ENCODE data around the gene LAMA2. TPM values are rescaled to one million over a fixed set of nuclear protein-coding genes. Genes with fewer than 3 reads are reported as not detected.

Gene LAMA2
- total and polyA plus RNA-seq, 2 of the 8 experiments (the other 6 are each of a cell fraction or from before 2014, with no cell fraction given): 1.3 to 3.8 TPM

DNA sequence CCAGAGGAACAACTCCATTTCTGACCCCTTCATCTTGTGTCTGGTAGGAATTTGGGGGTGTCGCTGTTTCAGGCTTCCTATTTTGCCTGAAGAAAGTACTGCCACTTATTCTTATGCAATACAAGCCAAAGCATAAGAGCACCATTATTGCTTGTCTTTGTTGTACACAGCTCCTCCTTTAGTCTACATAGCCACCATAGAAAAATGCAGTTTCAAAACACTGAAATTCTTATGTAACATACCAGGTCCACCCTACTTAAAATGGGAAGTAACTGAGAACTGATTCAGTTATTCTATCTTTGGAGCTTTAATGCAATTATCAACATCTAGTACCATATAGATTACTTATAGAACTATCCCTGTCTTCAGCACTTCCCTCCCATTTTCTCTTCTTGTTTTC lies 571.5 kb downstream of the LAMA2 start (continued):
- TF ChIP-seq BCL11A (IDR thresholded peaks at IDR 0.05; ENCODE audit: low read depth in 2 of 2, low read length in 2 of 2) (no peak), ASH2L (IDR thresholded peaks at IDR 0.05; ENCODE audit: low read length) (no peak), POLR2AphosphoS5 (IDR thresholded peaks at IDR 0.05; ENCODE audit: low read depth, low read length) (no peak), MAFK (IDR thresholded peaks at IDR 0.05; ENCODE audit: low read depth, low read length) (no peak)
